A673 (cell line): ENCODE data around the gene CHST15.

Experiments
- EZH2 ChIP-seq: fragments of 200-600 bp; sonication (generic); IDR thresholded peaks from 2 replicates; pipeline ENCODE4 v1.6.1; 2017; ENCODE audit warnings: borderline replicate concordance, low read depth, mild to moderate bottlenecking, mixed read lengths, antibody characterized with exemption, low read length; ENCODE audit not compliant: poor library complexity, severe bottlenecking
- TF ChIP-seq, protein P1 (sequence below): fragments of 300-800, 200-600 bp; sonication (generic); conservative IDR thresholded peaks from 2 replicates; pipeline ENCODE4 v1.5.1; 2017; ENCODE audit warnings: low read depth, mild to moderate bottlenecking, antibody characterized with exemption, low read length, moderate library complexity, mixed read lengths

DNA sequence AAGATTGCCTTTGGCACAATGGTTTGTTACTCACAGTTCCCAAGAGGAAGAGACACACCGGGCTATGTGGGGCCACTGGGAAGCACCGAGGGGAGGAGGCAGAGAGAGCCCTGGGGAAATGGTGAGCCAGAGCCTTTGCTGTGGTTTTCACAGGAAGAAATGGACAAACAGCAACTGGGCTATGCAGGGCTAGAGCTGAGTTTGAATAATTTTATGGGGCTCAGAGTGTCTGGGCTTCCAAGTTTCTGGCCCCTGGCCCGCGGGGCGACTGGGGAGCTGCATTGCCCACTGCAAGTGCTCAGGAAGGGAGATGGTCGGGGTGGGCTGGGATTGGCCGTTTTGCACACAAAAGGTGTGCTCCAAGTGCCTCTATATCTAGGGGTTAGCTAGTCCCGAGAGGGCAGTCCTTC is 92.6 kb downstream of the CHST15 start:
- TF ChIP-seq, protein P1, sequence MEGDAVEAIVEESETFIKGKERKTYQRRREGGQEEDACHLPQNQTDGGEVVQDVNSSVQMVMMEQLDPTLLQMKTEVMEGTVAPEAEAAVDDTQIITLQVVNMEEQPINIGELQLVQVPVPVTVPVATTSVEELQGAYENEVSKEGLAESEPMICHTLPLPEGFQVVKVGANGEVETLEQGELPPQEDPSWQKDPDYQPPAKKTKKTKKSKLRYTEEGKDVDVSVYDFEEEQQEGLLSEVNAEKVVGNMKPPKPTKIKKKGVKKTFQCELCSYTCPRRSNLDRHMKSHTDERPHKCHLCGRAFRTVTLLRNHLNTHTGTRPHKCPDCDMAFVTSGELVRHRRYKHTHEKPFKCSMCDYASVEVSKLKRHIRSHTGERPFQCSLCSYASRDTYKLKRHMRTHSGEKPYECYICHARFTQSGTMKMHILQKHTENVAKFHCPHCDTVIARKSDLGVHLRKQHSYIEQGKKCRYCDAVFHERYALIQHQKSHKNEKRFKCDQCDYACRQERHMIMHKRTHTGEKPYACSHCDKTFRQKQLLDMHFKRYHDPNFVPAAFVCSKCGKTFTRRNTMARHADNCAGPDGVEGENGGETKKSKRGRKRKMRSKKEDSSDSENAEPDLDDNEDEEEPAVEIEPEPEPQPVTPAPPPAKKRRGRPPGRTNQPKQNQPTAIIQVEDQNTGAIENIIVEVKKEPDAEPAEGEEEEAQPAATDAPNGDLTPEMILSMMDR = no peak
- no peak for TF ChIP-seq EZH2
